Activated T-cell treated with anti-CD3 and anti-CD28 coated beads, Interleukin-2, amount 50 U/mL, for 72 hours (primary cell): Measurements from ENCODE around the gene TAAR2. TPM values are rescaled to one million over a fixed set of nuclear protein-coding genes. Genes with fewer than 3 reads are reported as not detected.
"Not testable (repeated sequence)": the region's sequence is repeated elsewhere in the genome, so short reads cannot be mapped to it uniquely, and the experiment has no call there.

Source experiments
- ATAC-seq, 2 donors: fragments of 150-1000 bp; cut with Tn5 transposase; replicated peaks in 1 of 2; 2 replicates each; pipeline ENCODE4 v1.10.0; 2021; ENCODE audit warnings: moderate library complexity in 2 of 2, mild to moderate bottlenecking in 1 of 2
- DNase-seq, 2 donors: peaks; one replicate each; pipeline ENCODE4 v3.0.0; 2021 to 2022; ENCODE audit warnings: mixed read lengths in 1 of 2
- H3K27ac Mint-ChIP-seq: one replicate; pipeline ENCODE4 v1.8.0; 2022; ENCODE audit warnings: mild to moderate bottlenecking, moderate library complexity, mixed read lengths
- H3K27me3 Mint-ChIP-seq: one replicate; pipeline ENCODE4 v1.8.0; 2022; ENCODE audit warnings: low read depth, mixed read lengths
- H3K36me3 Mint-ChIP-seq, 2 donors: one replicate each; pipeline ENCODE4 v1.8.0; 2022; ENCODE audit warnings: mixed read lengths in 2 of 2, mild to moderate bottlenecking in 1 of 2; ENCODE audit not compliant: insufficient read depth in 2 of 2
- H3K4me1 Mint-ChIP-seq: one replicate; pipeline ENCODE4 v1.8.0; 2022; ENCODE audit warnings: low read depth, mixed read lengths
- H3K4me3 Mint-ChIP-seq, 2 donors: one replicate each; pipeline ENCODE4 v1.8.0; 2022; ENCODE audit warnings: mild to moderate bottlenecking in 2 of 2, mixed read lengths in 2 of 2, moderate library complexity in 2 of 2
- H3K9me3 Mint-ChIP-seq, 2 donors: one replicate each; pipeline ENCODE4 v1.8.0; 2022; ENCODE audit warnings: mixed read lengths in 2 of 2
- total RNA-seq, 2 donors: library from RNA; stranded (reverse); gene quantifications; one replicate each; pipeline ENCODE4 v1.2.3, GENCODE V29; 2022

TAAR2 gene
- total RNA-seq, 2 donors from 2014 or later = not detected

GRCh38 chr6:132643547-132643946, 19.5 kb upstream of the TAAR2 start:
- Mint-ChIP-seq H3K4me1 (no peaks in the 10 kb centered on the region), H3K9me3 (no peaks in the 10 kb centered on the region), H3K36me3 (no peaks in the 10 kb centered on the region), H3K27ac (no peak overlapping the region), H3K4me3 (no peak overlapping the region), H3K27me3 (peaks cover 25% of the 10 kb centered on the region)
- DNase-seq (no peak), ATAC-seq (no peak)

GRCh38 chr6:132637135-132637534, 13.1 kb upstream of the TAAR2 start:
- not testable (repeated sequence) for DNase-seq, H3K9me3 Mint-ChIP-seq, H3K27ac Mint-ChIP-seq, ATAC-seq, H3K4me1 Mint-ChIP-seq, H3K36me3 Mint-ChIP-seq, H3K4me3 Mint-ChIP-seq
- H3K27me3 Mint-ChIP-seq = peaks cover 46% of the 10 kb centered on the region

- H3K4me1 Mint-ChIP-seq, ATAC-seq, H3K9me3 Mint-ChIP-seq, DNase-seq, H3K27ac Mint-ChIP-seq, H3K36me3 Mint-ChIP-seq, H3K4me3 Mint-ChIP-seq: not testable (repeated sequence)
- peaks cover 42% of the 10 kb centered on the region for H3K27me3 Mint-ChIP-seq
These were observed 11.8 kb upstream of the TAAR2 start for GRCh38 chr6:132635906-132636305.

GRCh38 chr6:132635288-132635687, 11.2 kb upstream of the TAAR2 start:
- H3K27me3 Mint-ChIP-seq = peaks cover 48% of the 10 kb centered on the region
- H3K27ac Mint-ChIP-seq, ATAC-seq, H3K4me3 Mint-ChIP-seq, H3K36me3 Mint-ChIP-seq, DNase-seq, H3K9me3 Mint-ChIP-seq, H3K4me1 Mint-ChIP-seq: not testable (repeated sequence)

- ATAC-seq = no peak
- Mint-ChIP-seq H3K4me1 (no peaks in the 10 kb centered on the region), H3K36me3 (no peaks in the 10 kb centered on the region), H3K27me3 (peaks cover 43% of the 10 kb centered on the region), H3K27ac (no peak overlapping the region), H3K4me3 (no peak overlapping the region), H3K9me3 (no peaks in the 10 kb centered on the region)
- no peak for DNase-seq
These were observed 10.7 kb upstream of the TAAR2 start for GRCh38 chr6:132634796-132635195.

GRCh38 chr6:132633362-132633761, 9.3 kb upstream of the TAAR2 start:
- peaks cover 51% of the 10 kb centered on the region for H3K27me3 Mint-ChIP-seq

GRCh38 chr6:132623106-132623845, 799 bp downstream of the TAAR2 start:
- H3K27ac Mint-ChIP-seq = no peak overlapping the region
- H3K4me1 Mint-ChIP-seq = no peaks in the 10 kb centered on the region
- H3K9me3 Mint-ChIP-seq = peaks cover 3% of the 10 kb centered on the region in 2 donors
- ATAC-seq (no peak), DNase-seq (no peak)
- peaks cover 37% of the 10 kb centered on the region for H3K27me3 Mint-ChIP-seq
- H3K4me3 Mint-ChIP-seq = no peak overlapping the region
- H3K36me3 Mint-ChIP-seq = no peaks in the 10 kb centered on the region

More at GRCh38 chr6:132633362-132633761, 9.3 kb upstream of the TAAR2 start:
- DNase-seq (no peak), ATAC-seq (no peak)
- H3K4me3 Mint-ChIP-seq = no peak overlapping the region
- peaks cover 0 to 4% of the 10 kb centered on the region in 2 donors for H3K9me3 Mint-ChIP-seq
- no peak overlapping the region for H3K27ac Mint-ChIP-seq
- no peaks in the 10 kb centered on the region for H3K4me1 Mint-ChIP-seq
- no peaks in the 10 kb centered on the region for H3K36me3 Mint-ChIP-seq

GRCh38 chr6:132616677-132617076, 7.4 kb downstream of the TAAR2 start:
- Mint-ChIP-seq H3K27me3 (peaks cover 12% of the 10 kb centered on the region), H3K4me1 (no peaks in the 10 kb centered on the region), H3K27ac (no peak overlapping the region), H3K9me3 (no peaks in the 10 kb centered on the region), H3K4me3 (no peak overlapping the region), H3K36me3 (no peaks in the 10 kb centered on the region)
- ATAC-seq (no peak), DNase-seq (no peak)

GRCh38 chr6:132614554-132614953, 9.5 kb downstream of the TAAR2 start:
- no peak overlapping the region for H3K27ac Mint-ChIP-seq
- ATAC-seq = no peak
- H3K4me1 Mint-ChIP-seq = no peaks in the 10 kb centered on the region
- H3K9me3 Mint-ChIP-seq = no peaks in the 10 kb centered on the region
- peaks cover 12% of the 10 kb centered on the region for H3K27me3 Mint-ChIP-seq
- H3K36me3 Mint-ChIP-seq = no peaks in the 10 kb centered on the region
- peak overlapping the region; percentile 34 to 53 for H3K4me3 Mint-ChIP-seq
- no peak for DNase-seq

- H3K27me3 Mint-ChIP-seq = peaks cover 7% of the 10 kb centered on the region
- peak overlapping the region in 1 of 2 donors; percentile 26 for H3K4me3 Mint-ChIP-seq
- peak overlapping the region; percentile 51 for H3K27ac Mint-ChIP-seq
- no peaks in the 10 kb centered on the region for H3K4me1 Mint-ChIP-seq
- no peak for DNase-seq
- H3K36me3 Mint-ChIP-seq = no peaks in the 10 kb centered on the region
- no peak for ATAC-seq
- H3K9me3 Mint-ChIP-seq = no peaks in the 10 kb centered on the region
These were observed 11.5 kb downstream of the TAAR2 start for GRCh38 chr6:132612449-132613108.

GRCh38 chr6:132611616-132612015, 12.5 kb downstream of the TAAR2 start:
- Mint-ChIP-seq H3K9me3 (no peaks in the 10 kb centered on the region), H3K4me1 (no peaks in the 10 kb centered on the region), H3K27ac (no peak overlapping the region), H3K36me3 (no peaks in the 10 kb centered on the region), H3K4me3 (no peak overlapping the region), H3K27me3 (peaks cover 9% of the 10 kb centered on the region)
- ATAC-seq (no peak), DNase-seq (no peak)

GRCh38 chr6:132607544-132608233, 16.4 kb downstream of the TAAR2 start:
- no peak overlapping the region for H3K27ac Mint-ChIP-seq
- peaks cover 29% of the 10 kb centered on the region for H3K27me3 Mint-ChIP-seq
- no peaks in the 10 kb centered on the region for H3K36me3 Mint-ChIP-seq
- no peak overlapping the region for H3K4me3 Mint-ChIP-seq
- no peak for DNase-seq
- no peaks in the 10 kb centered on the region for H3K9me3 Mint-ChIP-seq
- no peak for ATAC-seq
- no peaks in the 10 kb centered on the region for H3K4me1 Mint-ChIP-seq

- no peaks in the 10 kb centered on the region for H3K9me3 Mint-ChIP-seq
- no peaks in the 10 kb centered on the region for H3K4me1 Mint-ChIP-seq
- no peaks in the 10 kb centered on the region for H3K36me3 Mint-ChIP-seq
- H3K4me3 Mint-ChIP-seq = no peak overlapping the region
- ATAC-seq (no peak), DNase-seq (no peak)
- peaks cover 31% of the 10 kb centered on the region for H3K27me3 Mint-ChIP-seq
- H3K27ac Mint-ChIP-seq = no peak overlapping the region
These were observed 19.4 kb downstream of the TAAR2 start for GRCh38 chr6:132604635-132605152.
